Measurements from ENCODE around the gene ATP12A.
A peak's percentile ranks its signal among the peaks of the same experiment; 100 is the strongest.

The ATP12A gene

DNA sequence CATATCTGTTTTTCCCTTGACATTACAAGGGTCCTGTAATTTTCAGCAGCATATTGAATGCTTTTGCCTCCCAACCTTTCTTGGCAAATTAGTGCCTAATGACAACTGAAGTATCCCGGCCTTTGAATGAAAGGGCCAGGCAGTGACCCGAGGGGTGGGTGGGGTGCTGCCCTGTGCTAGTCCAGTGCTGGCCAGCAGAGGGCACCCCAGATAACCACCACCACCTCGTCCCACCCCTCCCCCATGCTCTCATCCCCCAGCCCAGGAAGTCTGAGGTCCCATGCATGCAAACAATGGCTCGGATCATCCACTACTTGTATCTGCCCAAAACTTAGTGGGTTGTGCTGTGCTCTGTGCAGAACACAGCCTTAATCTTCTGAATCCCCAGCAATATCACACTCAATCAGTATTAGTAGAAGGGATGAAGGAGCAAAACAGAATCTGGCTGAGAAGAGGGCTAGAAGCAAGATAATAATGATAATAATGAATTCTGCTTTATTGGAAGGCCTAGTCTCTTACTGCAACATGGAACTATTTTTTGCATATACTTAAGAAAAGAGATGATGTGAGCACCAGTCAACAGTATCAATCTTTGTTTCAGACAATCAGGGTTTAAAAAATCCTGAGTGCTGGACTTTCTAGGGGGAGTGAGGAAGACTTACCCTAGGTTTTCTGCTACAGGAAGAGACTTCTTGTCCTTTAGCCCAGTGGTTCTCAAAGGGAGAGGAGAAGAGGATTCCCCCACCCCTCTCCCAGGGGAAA lies 3.8 kb downstream of the ATP12A start:
- peak; percentile 77 for DNase-seq
- in situ Hi-C loops (cut with MboI; ENCODE audit: low pct_unique_long_range_greater_than_20kb, low sequenced_read_pairs): no loop called here

- in situ Hi-C loops (cut with MboI; ENCODE audit: low pct_unique_long_range_greater_than_20kb, low sequenced_read_pairs): no loop called here
- DNase-seq: peak; percentile 40
These were observed 4.4 kb downstream of the ATP12A start for GRCh38 chr13:24684600-24684998.

DNA sequence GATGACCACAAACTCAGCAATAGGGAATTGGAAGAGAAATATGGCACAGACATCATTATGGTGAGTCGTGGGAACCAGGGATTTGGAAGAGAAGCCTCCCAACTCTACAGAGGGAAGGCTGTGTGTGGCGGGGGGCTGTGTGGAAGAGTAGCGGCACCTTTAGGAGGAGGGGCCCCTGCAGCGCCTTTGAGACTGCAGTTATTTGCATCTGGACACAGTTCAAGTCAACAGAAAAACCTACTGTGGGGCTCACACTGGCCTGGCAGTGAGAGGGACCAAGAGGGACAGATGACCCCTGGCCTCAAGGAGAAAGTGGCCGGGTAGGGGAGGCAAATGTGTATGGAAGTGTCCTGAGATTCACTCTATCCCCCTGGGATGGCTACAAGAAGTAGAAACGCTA lies 5.1 kb downstream of the ATP12A start:
- no peak for DNase-seq
- in situ Hi-C loops (cut with MboI; ENCODE audit: low pct_unique_long_range_greater_than_20kb, low sequenced_read_pairs): no loop called here

DNA sequence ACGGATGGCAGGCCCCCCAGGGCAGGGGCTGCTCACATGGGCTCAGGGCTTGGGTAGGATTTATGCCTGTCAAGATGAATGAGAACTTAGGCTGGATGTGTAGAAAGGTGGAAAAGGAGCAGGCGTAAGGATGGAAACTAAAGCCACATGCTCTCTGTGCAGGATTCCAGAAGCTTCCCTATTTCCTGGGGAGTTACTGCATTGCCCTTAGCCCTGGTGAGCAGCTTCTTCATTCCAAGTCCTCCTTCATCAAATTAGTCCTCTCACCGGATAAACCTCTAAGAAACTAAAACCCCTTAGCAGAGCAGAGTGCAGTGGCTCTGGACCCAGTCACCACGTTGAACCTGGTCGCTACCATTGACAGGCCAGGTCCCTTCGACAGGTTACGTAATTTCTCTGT lies 7.4 kb downstream of the ATP12A start:
- no peak for DNase-seq
- in situ Hi-C loops (cut with MboI; ENCODE audit: low pct_unique_long_range_greater_than_20kb, low sequenced_read_pairs): no loop called here

DNA sequence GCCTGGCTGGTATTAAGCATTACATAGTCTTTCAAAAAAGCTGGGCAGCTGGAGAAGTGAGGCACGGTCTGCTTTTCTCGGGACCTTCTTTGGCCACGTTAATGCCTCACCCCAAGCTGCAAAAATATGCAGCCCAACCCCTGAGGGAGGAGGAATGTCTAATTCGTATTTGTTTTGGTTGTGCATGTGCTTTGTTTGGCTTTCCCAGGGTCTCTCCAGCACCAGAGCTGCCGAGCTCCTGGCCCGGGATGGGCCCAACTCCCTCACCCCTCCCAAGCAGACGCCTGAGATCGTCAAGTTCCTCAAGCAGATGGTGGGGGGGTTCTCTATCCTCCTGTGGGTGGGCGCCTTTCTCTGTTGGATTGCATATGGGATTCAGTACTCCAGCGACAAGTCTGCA lies 7.9 kb downstream of the ATP12A start:
- in situ Hi-C loops (cut with MboI; ENCODE audit: low pct_unique_long_range_greater_than_20kb, low sequenced_read_pairs): no loop called here
- no peak for DNase-seq

DNA sequence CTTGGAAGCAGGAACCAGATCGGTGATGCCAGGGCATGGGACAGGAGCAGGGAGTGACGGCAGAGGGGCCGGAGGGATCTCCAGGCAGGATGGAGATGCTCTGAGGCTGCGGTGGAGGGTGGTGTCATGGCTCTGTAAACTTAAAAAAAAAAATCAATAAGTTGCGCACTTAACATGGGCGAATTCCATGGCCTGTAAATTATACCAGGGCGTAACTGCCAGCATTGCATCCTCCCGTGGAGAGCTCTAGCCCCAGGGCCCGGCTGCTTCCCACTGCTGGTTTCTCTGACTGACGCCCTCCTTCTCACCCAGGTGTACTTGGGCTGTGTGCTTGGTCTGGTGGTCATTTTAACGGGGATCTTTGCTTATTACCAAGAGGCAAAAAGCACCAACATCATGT lies 8.7 kb downstream of the ATP12A start:
- in situ Hi-C loops (cut with MboI; ENCODE audit: low pct_unique_long_range_greater_than_20kb, low sequenced_read_pairs): no loop called here
- no peak for DNase-seq

GRCh38 chr13:24691381-24691780 lies 11.2 kb downstream of the ATP12A start:
- no peak for DNase-seq
- in situ Hi-C loops (cut with MboI; ENCODE audit: low pct_unique_long_range_greater_than_20kb, low sequenced_read_pairs): no loop called here

GRCh38 chr13:24692561-24692960 lies 12.4 kb downstream of the ATP12A start:
- DNase-seq: no peak
- in situ Hi-C loops (cut with MboI; ENCODE audit: low pct_unique_long_range_greater_than_20kb, low sequenced_read_pairs): no loop called here

GRCh38 chr13:24693862-24694471 lies 13.8 kb downstream of the ATP12A start:
- in situ Hi-C loops (cut with MboI; ENCODE audit: low pct_unique_long_range_greater_than_20kb, low sequenced_read_pairs): no loop called here
- peak; percentile 74 for DNase-seq

DNA sequence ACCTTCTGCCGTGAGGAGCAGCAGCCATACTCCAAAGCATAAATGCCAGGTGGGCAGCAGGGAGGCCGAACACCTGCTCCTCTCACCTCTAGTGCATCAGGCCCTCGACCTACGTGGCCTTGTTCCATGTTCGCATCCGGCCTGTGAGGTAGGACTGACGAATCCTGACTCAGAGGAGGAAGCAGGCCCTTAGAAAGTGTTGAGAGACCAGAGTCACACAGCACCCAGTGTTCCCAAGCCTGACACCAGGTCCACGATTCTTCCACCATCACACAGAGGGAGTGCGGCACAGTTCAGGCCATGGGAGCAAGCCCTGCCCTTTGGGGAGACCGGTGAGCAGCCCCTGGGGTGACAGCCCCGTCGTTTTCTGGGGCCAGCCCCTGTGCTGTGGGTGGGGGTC lies 14.7 kb downstream of the ATP12A start:
- DNase-seq: no peak
- in situ Hi-C loops (cut with MboI; ENCODE audit: low pct_unique_long_range_greater_than_20kb, low sequenced_read_pairs): no loop called here

GRCh38 chr13:24698686-24699085 lies 18.5 kb downstream of the ATP12A start:
- DNase-seq: no peak

DNA sequence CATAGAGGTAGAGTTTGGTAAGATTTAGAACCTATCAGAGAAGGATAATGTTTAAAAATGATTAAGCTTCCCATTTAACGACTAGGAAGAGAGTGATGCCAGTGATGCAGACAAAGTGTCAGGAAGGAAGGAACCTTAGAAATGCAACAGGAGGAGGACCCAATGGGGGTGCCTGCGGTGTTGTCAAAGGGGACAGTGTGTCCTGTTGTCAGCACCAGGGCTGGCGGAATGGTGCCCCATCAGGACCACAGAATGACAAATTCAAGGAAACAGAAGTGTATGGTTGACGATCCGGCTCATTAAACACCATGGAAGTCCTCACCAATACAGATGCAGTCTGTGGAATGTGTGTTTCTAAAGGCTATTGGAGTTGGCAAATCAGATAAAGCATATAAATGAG lies 19.3 kb downstream of the ATP12A start:
- in situ Hi-C loops (cut with MboI; ENCODE audit: low pct_unique_long_range_greater_than_20kb, low sequenced_read_pairs): no loop called here

More at GRCh38 chr13:24698686-24699085, 18.5 kb downstream of the ATP12A start:
- in situ Hi-C loops (cut with MboI; ENCODE audit: low pct_unique_long_range_greater_than_20kb, low sequenced_read_pairs): no loop called here

DNA sequence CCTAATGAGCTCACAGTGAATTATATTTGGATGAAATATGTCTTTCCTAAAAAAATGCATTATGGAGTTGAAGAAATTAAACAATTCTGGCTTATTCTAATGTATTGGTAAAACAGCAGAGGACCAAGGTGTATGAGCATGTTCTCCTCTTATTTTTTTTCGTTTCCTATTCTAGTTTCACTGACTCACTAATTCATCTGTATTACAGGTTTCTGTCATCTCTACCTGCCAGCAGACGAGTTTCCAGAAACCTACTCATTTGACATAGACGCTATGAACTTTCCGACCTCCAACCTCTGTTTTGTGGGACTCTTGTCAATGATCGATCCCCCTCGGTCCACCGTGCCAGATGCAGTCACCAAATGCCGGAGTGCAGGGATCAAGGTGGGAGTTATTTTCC lies 20.3 kb downstream of the ATP12A start:
- no peak for DNase-seq

More for the DNA sequence above, 19.3 kb downstream of the ATP12A start:
- no peak for DNase-seq

DNA sequence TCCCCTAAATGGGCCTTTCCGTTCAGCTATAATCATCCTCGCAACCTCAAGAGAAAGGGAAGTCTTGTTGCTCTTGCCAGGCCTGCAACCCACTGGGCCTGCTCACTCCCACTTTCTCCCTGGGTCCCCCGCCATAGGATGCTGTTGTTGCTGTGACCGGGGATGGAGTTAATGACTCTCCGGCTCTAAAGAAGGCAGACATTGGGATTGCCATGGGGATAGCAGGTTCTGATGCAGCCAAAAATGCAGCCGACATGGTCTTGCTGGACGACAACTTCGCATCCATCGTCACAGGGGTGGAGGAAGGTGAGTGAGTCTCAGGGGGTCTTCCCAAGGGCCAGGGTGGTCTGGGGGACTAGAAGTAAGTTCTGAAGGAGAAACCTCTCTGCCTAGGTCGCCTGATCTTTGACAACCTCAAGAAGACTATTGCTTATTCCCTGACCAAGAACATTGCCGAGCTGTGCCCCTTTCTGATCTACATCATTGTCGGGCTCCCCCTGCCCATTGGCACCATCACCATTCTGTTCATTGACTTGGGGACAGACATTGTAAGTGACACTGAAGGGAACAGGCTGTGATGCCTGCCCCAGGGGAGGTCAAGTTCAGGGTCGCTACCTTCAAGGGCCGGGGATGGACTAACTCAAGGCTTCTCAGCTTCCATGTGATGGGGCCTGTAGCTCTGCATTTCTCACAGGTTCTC lies 26.8 kb downstream of the ATP12A start:
- no peak for DNase-seq
- in situ Hi-C loops (cut with MboI; ENCODE audit: low pct_unique_long_range_greater_than_20kb, low sequenced_read_pairs): no loop called here

More for the DNA sequence above, 20.3 kb downstream of the ATP12A start:
- in situ Hi-C loops (cut with MboI; ENCODE audit: low pct_unique_long_range_greater_than_20kb, low sequenced_read_pairs): no loop called here

- DNase-seq: peak; percentile 41
- in situ Hi-C loops (cut with MboI; ENCODE audit: low pct_unique_long_range_greater_than_20kb, low sequenced_read_pairs): no loop called here
These were observed 29.1 kb downstream of the ATP12A start for GRCh38 chr13:24709186-24709913.

- in situ Hi-C loops (cut with MboI; ENCODE audit: low pct_unique_long_range_greater_than_20kb, low sequenced_read_pairs): no loop called here
- DNase-seq: no peak
These were observed 32.8 kb downstream of the ATP12A start for GRCh38 chr13:24713022-24713421.

GRCh38 chr13:24716011-24716410 lies 35.8 kb downstream of the ATP12A start:
- DNase-seq: no peak
- in situ Hi-C loops (cut with MboI; ENCODE audit: low pct_unique_long_range_greater_than_20kb, low sequenced_read_pairs): no loop called here

DNA sequence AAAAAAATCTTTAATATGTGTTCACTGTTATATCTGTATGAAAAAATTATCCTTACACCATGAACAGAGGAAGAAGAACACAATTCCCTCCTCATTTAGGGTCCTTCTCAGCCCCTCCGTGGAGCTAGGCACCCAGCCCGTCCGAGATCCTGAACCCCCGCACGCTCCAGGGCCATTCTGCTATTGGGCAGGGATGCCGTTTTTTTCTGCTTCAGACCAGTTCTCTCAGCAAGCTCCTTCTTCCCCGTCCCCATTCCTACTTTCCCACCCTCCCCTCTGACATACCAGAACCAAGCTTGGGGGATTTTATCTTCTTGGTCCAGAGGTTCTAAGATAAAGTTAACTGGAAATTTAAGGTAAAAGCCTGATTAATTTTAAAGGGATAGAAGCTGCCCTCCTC lies 36.2 kb downstream of the ATP12A start:
- in situ Hi-C loops (cut with MboI; ENCODE audit: low pct_unique_long_range_greater_than_20kb, low sequenced_read_pairs): no loop called here
- no peak for DNase-seq

DNA sequence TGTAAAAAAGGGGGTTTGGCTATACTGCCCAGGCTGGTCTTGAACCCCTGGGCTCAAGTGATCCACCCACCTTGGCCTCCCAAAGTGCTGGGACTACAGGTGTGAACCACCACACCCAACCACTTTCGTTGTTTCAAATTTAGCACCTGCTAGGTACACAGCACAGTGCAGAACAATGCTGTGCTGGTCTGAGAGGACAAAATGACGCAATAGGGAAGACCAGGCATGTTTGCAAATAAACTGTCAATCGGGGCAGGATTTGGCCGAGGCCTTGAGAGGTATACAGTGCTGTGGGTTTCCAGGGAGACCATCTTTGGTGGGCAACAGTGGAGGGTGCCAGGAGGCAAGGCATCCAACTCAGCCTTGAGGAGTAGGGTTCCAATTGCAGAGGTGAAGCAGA lies 37.0 kb downstream of the ATP12A start:
- in situ Hi-C loops (cut with MboI; ENCODE audit: low pct_unique_long_range_greater_than_20kb, low sequenced_read_pairs): no loop called here
- no peak for DNase-seq

Measured in KBM-7 (cell line).